Endothelial cell of umbilical vein (primary cell): ENCODE measurements around the gene SEC22C. TPM values are rescaled to one million over a fixed set of nuclear protein-coding genes. Genes with fewer than 3 reads are reported as not detected.

ENCODE experiments used
- BruUV-seq: library from RNA; stranded (reverse); fragments of 400-500 nt; replicated peaks from 2 replicates; lab custom pipeline; 2021; lab: Mats Ljungman, UMichigan
- CTCF ChIA-PET: fragments of 300-600, 350-600 bp; sonication (Branson Sonifier 250); formaldehyde crosslinking; loops from one replicate; lab custom pipeline; 2021; ENCODE audit warnings: antibody characterized with exemption, inconsistent platforms; lab: Charles Lee
- POLR2A ChIA-PET: fragments of 300-600, 350-600 bp; sonication (Branson Sonifier 250); formaldehyde crosslinking; loops from one replicate; lab custom pipeline; 2021; ENCODE audit warnings: antibody characterized with exemption, inconsistent platforms; lab: Charles Lee
- DNase-seq: peaks from one replicate; pipeline ENCODE4 v3.0.0-alpha.2; 2011; ENCODE audit warnings: low read depth, low spot score
- FAIRE-seq: peaks from 2 replicates; lab custom pipeline; 2011; peaks lifted over from hg19 to GRCh38; lab: Jason Lieb, UNC
- H2AFZ ChIP-seq: 2 replicates; pipeline ENCODE4 v1.6.0; 2012; ENCODE audit warnings: low read depth, low read length, control low read depth, inconsistent platforms
- H3K27ac ChIP-seq: 2 replicates; pipeline ENCODE4 v1.5.1; 2011; ENCODE audit warnings: low read depth, mild to moderate bottlenecking, control low read depth, low read length, moderate library complexity; ENCODE audit not compliant: insufficient read depth
- H3K27me3 ChIP-seq, 2 experiments: 2 replicates each; pipeline versions ENCODE4 v1.6.0 to v1.6.1; 2011; ENCODE audit warnings: low read length in 2 of 2, mixed read lengths in 1 of 2; ENCODE audit not compliant: control insufficient read depth in 2 of 2, insufficient read depth in 2 of 2
- H3K36me3 ChIP-seq, 2 experiments: 2 replicates in 1 of 2; 3 replicates in 1 of 2; pipeline ENCODE4 v1.5.1; 2011; ENCODE audit warnings: low read length in 2 of 2, mild to moderate bottlenecking in 1 of 2, moderate library complexity in 1 of 2; ENCODE audit not compliant: control insufficient read depth in 2 of 2, insufficient read depth in 2 of 2; ENCODE audit errors: extremely low read depth in 1 of 2
- H3K4me1 ChIP-seq: 3 replicates; pipeline ENCODE4 v1.5.1; 2011; ENCODE audit warnings: mild to moderate bottlenecking, low read length; ENCODE audit not compliant: control insufficient read depth, insufficient read depth; ENCODE audit errors: extremely low read depth
- H3K4me2 ChIP-seq: 2 replicates; pipeline ENCODE4 v1.6.1; 2011; ENCODE audit warnings: low read length, control low read depth, mixed read lengths; ENCODE audit not compliant: insufficient read depth
- H3K4me3 ChIP-seq, 3 experiments: fragments of 200-600 bp in 1 of 3; sonication (generic), shearing (Covaris generic) in 1 of 3; replicated peaks in 1 of 3; 2 replicates each; pipeline ENCODE4 v1.5.1; 2011 to 2016; ENCODE audit warnings: control low read depth in 3 of 3, low read length in 3 of 3, mild to moderate bottlenecking in 2 of 3, inconsistent platforms in 1 of 3, low read depth in 1 of 3, moderate library complexity in 1 of 3; ENCODE audit not compliant: insufficient read depth in 1 of 3
- H3K79me2 ChIP-seq: 2 replicates; pipeline ENCODE4 v1.6.0; 2012; ENCODE audit warnings: low read length, inconsistent platforms; ENCODE audit not compliant: control insufficient read depth, insufficient read depth
- H3K9ac ChIP-seq: replicated peaks from 2 replicates; pipeline ENCODE3; 2011; ENCODE audit warnings: low read length, control low read depth; ENCODE audit not compliant: insufficient read depth; ENCODE audit errors: extremely low read depth
- H3K9me1 ChIP-seq: replicated peaks from 3 replicates; pipeline ENCODE4 v1.6.0; 2011; ENCODE audit warnings: mild to moderate bottlenecking, low read length; ENCODE audit not compliant: control insufficient read depth, insufficient read depth; ENCODE audit errors: extremely low read depth
- H3K9me3 ChIP-seq: replicated peaks from 2 replicates; pipeline ENCODE4 v1.5.1; 2012; ENCODE audit warnings: low read length, inconsistent platforms; ENCODE audit not compliant: control insufficient read depth, insufficient read depth
- H4K20me1 ChIP-seq: replicated peaks from 2 replicates; pipeline ENCODE3; 2011; ENCODE audit warnings: mild to moderate bottlenecking, low read length; ENCODE audit not compliant: control insufficient read depth, insufficient read depth; ENCODE audit errors: extremely low read depth
- EZH2 ChIP-seq: IDR thresholded peaks from 2 replicates; pipeline ENCODE4 v1.6.1; 2012; ENCODE audit warnings: borderline replicate concordance, low read depth, mild to moderate bottlenecking, moderate library complexity, low read length, inconsistent platforms; ENCODE audit not compliant: severe bottlenecking
- FOS ChIP-seq: IDR thresholded peaks from 2 replicates; pipeline ENCODE4 v1.6.1; 2011; ENCODE audit warnings: mild to moderate bottlenecking, low read length, moderate library complexity, borderline replicate concordance; ENCODE audit not compliant: insufficient read depth
- GATA2 ChIP-seq: IDR thresholded peaks from 2 replicates; pipeline ENCODE4 v1.7.0; 2011; ENCODE audit warnings: low read depth, mild to moderate bottlenecking, moderate library complexity, mixed read lengths, low read length; ENCODE audit not compliant: insufficient read length, insufficient read depth
- MAX ChIP-seq: IDR thresholded peaks from 2 replicates; pipeline ENCODE4 v1.6.1; 2011; ENCODE audit not compliant: insufficient read depth, insufficient read length
- POLR2A ChIP-seq: IDR thresholded peaks from 2 replicates; pipeline ENCODE4 v1.6.1; 2012; ENCODE audit warnings: low read depth, mild to moderate bottlenecking, control low read depth, low read length
- POLR2AphosphoS5 ChIP-seq: IDR thresholded peaks from 2 replicates; pipeline ENCODE4 v1.6.1; 2012; ENCODE audit warnings: low read depth, mild to moderate bottlenecking, control low read depth, low read length, moderate library complexity; ENCODE audit not compliant: insufficient read depth
- dilution Hi-C: fragments of 300-500 bp; cut with MboI; formaldehyde crosslinking; loops from one replicate; pipeline ENCODE4 v1.15.0; 2019; ENCODE audit warnings: low sequenced_read_pairs; ENCODE audit not compliant: extremely low pct_ligation_motif_present
- intact Hi-C: fragments of 100-400 bp; cut with micrococcal nuclease; formaldehyde crosslinking; loops from one replicate; pipeline ENCODE4 v1.10.0; 2022
- polyA plus RNA-seq, 4 experiments: library from polyadenylated mRNA; depleted of rRNA in 3 of 4; stranded (reverse) in 3 of 4; unstranded in 1 of 4; fragments of >200 nt; gene quantifications; 2 replicates each; pipeline versions ENCODE4 v1.2.1 to v1.2.3, GENCODE V29; 2011 to 2012; ENCODE audit warnings: missing spikeins in 1 of 4
- total RNA-seq: library from RNA; stranded (reverse); gene quantifications from 2 replicates; pipeline ENCODE4 v1.2.3, GENCODE V29; 2021
- TF ChIP-seq, protein P1 (sequence below), 2 donors: IDR thresholded peaks; 1 replicate in 1 of 2; 2 replicates in 1 of 2; pipeline ENCODE4 v1.5.1; 2011; ENCODE audit warnings: low read length in 2 of 2, mild to moderate bottlenecking in 2 of 2, moderate library complexity in 2 of 2, control low read depth in 1 of 2, inconsistent platforms in 1 of 2, low read depth in 1 of 2; ENCODE audit not compliant: insufficient read depth in 1 of 2; ENCODE audit errors: extremely low read depth in 1 of 2

SEC22C gene
- total and polyA plus RNA-seq, 2 donors (not counting 3 experiments of a cell fraction or from before 2014, with no cell fraction given) = 43.9 to 61.9 TPM

- no peaks in the 10 kb centered on the region for H3K9me1 ChIP-seq
- H4K20me1 ChIP-seq = no peaks in the 10 kb centered on the region
- H3K36me3 ChIP-seq = no peaks in the 10 kb centered on the region
- FAIRE-seq = peak; percentile 57
- no TSS peak for BruUV-seq
- intact Hi-C loops (loop anchor here (1.0 kb wide), 3 partner anchors 39 to 310 kb away; no protein-coding TSS in a partner anchor), dilution Hi-C loops (no loop called here)
- no peak overlapping the region for H3K4me3 ChIP-seq
- no peaks in the 10 kb centered on the region for H3K9me3 ChIP-seq
- no peaks in the 10 kb centered on the region for H3K79me2 ChIP-seq
- no peak overlapping the region for H3K27ac ChIP-seq
- H3K4me2 ChIP-seq = no peak overlapping the region
- H3K27me3 ChIP-seq = no peaks in the 10 kb centered on the region
- no peak overlapping the region for H2AFZ ChIP-seq
- POLR2A ChIA-PET = no interaction called here
- CTCF ChIA-PET = interaction anchor here (0.6 to 2.6 kb wide), 14 partner anchors 11 to 310 kb away, joined by 3 to 14 read pairs (median 4); partner anchors contain the start of gene VIPR1
- no peaks in the 10 kb centered on the region for H3K4me1 ChIP-seq
- H3K9ac ChIP-seq = no peak overlapping the region
- TF ChIP-seq POLR2A = no peak
- TF ChIP-seq MAX = no peak
- TF ChIP-seq EZH2 = no peak
- no peak for TF ChIP-seq FOS
- no peak for TF ChIP-seq GATA2
- TF ChIP-seq POLR2AphosphoS5 = no peak
- TF ChIP-seq, protein P1, sequence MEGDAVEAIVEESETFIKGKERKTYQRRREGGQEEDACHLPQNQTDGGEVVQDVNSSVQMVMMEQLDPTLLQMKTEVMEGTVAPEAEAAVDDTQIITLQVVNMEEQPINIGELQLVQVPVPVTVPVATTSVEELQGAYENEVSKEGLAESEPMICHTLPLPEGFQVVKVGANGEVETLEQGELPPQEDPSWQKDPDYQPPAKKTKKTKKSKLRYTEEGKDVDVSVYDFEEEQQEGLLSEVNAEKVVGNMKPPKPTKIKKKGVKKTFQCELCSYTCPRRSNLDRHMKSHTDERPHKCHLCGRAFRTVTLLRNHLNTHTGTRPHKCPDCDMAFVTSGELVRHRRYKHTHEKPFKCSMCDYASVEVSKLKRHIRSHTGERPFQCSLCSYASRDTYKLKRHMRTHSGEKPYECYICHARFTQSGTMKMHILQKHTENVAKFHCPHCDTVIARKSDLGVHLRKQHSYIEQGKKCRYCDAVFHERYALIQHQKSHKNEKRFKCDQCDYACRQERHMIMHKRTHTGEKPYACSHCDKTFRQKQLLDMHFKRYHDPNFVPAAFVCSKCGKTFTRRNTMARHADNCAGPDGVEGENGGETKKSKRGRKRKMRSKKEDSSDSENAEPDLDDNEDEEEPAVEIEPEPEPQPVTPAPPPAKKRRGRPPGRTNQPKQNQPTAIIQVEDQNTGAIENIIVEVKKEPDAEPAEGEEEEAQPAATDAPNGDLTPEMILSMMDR (IDR thresholded peaks at IDR 0.05; ENCODE audit: extremely low read depth in 1 of 2, insufficient read depth in 1 of 2, low read depth in 1 of 2, low read length in 2 of 2) = peak; percentile 62 to 78
- no peak for DNase-seq
Observed at GRCh38 chr3:42539871-42540714, 41.7 kb downstream of the SEC22C start.
